Fibroblast of villous mesenchyme (primary cell): ENCODE measurements around the gene PCBP3. TPM values are rescaled to one million over a fixed set of nuclear protein-coding genes. Genes with fewer than 3 reads are reported as not detected.

ENCODE experiments used
- DNase-seq: peaks from one replicate; pipeline ENCODE4 v3.0.0-alpha.2; 2010; ENCODE audit warnings: low read depth
- H3K4me3 ChIP-seq: 2 replicates; pipeline ENCODE4 v1.5.1; 2011; ENCODE audit warnings: low read depth, mild to moderate bottlenecking, low read length
- total RNA-seq: library from RNA; depleted of rRNA; stranded (reverse); fragments of >200 nt; gene quantifications from 2 replicates; pipeline ENCODE4 v1.2.3, GENCODE V29; 2012
- TF ChIP-seq, protein P1 (sequence below): IDR thresholded peaks from 2 replicates; pipeline ENCODE4 v1.5.1; 2012; ENCODE audit warnings: low read depth, mild to moderate bottlenecking, low read length; ENCODE audit not compliant: insufficient read depth

PCBP3 gene
- total RNA-seq, 1 donor, result 1.3 TPM

GRCh38 chr21:45990741-45991605 lies 347.4 kb downstream of the PCBP3 start:
- H3K4me3 ChIP-seq, result no peak overlapping the region
- DNase-seq, result no peak
- TF ChIP-seq, protein P1, sequence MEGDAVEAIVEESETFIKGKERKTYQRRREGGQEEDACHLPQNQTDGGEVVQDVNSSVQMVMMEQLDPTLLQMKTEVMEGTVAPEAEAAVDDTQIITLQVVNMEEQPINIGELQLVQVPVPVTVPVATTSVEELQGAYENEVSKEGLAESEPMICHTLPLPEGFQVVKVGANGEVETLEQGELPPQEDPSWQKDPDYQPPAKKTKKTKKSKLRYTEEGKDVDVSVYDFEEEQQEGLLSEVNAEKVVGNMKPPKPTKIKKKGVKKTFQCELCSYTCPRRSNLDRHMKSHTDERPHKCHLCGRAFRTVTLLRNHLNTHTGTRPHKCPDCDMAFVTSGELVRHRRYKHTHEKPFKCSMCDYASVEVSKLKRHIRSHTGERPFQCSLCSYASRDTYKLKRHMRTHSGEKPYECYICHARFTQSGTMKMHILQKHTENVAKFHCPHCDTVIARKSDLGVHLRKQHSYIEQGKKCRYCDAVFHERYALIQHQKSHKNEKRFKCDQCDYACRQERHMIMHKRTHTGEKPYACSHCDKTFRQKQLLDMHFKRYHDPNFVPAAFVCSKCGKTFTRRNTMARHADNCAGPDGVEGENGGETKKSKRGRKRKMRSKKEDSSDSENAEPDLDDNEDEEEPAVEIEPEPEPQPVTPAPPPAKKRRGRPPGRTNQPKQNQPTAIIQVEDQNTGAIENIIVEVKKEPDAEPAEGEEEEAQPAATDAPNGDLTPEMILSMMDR, result no peak

DNA sequence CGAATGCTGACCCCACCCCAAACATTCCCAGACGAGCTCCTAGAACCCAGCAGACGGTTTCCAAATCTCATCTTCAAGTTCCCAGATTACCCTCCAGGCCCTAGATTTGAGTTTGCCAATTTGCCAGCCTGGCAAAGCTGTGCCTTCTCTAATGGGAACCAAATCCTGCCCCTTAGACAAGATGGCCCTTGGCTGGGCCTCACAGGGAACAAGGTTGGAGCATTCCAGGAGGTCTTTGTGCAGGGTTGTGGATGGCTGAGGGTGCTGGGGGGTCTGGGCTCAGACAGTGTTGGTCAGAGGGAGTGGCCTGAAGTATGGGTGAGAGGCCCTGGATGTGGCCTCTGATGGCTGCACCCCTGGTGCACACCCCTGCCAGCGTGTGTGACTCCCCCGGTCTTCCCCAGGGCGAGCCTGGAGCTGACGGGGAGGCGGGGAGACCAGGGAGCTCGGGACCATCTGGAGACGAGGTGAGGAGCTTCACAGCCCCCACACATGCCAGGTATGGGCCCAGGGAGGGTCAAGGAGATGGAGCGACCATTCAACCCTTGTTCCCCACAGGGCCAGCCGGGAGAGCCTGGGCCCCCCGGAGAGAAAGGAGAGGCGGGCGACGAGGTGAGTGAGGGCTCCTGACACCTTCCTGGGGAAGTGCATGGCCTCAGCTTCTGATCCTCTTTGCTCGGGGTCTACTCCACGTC lies 348.2 kb downstream of the PCBP3 start:
- TF ChIP-seq, protein P1, result no peak
- DNase-seq, result no peak
- no peak overlapping the region for H3K4me3 ChIP-seq

Other genes starting within 250 kb of the PCBP3 start
- 33.7 and 45.1 TPM in 2 replicates for gene COL18A1, start 238.6 kb upstream of the PCBP3 start, total RNA-seq
- gene SLC19A1, start 101.3 kb upstream of the PCBP3 start, total RNA-seq, result 4.8 and 6.5 TPM in 2 replicates